ENCODE data around the gene MIOS. TPM values are rescaled to one million over a fixed set of nuclear protein-coding genes. Genes with fewer than 3 reads are reported as not detected.

Gene MIOS
- total and polyA plus RNA-seq, 2 of the 8 experiments (the other 6 are each of a cell fraction or from before 2014, with no cell fraction given): 15.5 to 50.7 TPM

DNA sequence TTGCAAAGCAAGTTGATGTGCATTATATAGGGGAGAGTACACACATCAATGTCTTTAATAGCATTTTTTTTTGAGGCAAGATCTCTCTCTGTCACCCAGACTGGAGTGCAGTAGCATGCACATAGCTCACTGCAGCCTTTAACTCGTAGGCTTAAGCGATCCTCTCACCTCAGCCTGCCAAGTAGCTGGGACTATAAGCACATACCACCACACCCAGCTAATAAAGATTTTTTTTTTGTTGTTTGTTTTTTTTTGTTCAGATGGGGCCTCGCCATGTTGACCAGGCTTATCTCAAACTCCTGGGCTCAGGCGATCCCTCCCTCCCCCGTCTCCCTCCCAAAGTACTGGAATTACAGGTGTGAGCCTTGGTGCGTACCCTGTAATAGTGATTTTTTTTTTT lies 75.4 kb downstream of the MIOS start:
- H3K23me2 ChIP-seq (ENCODE audit: low read depth, low read length): peaks cover 6% of the 10 kb centered on the region; the same call in 1 of the 2 replicates
- H3K79me1 ChIP-seq (ENCODE audit: low read depth, low read length): peaks cover 3% of the 10 kb centered on the region
- H2BK5ac ChIP-seq (ENCODE audit: low read depth, low read length): no peak overlapping the region
- no peak overlapping the region for H4K91ac ChIP-seq (replicated peaks; ENCODE audit: insufficient read length, low read length)
- peak overlapping the region; percentile 88 to 92; a peak in 3 of 4 replicates for H3K4me2 ChIP-seq (ENCODE audit: insufficient read depth in 1 of 2, low read depth in 2 of 2, low read length in 2 of 2)
- H3K36me3 ChIP-seq (ENCODE audit: control insufficient read depth in 2 of 4, insufficient read depth in 4 of 4, low read length in 3 of 4): peaks cover 0 to 8% (median 0%) of the 10 kb centered on the region in 4 experiments; a peak in 2 of 8 replicates
- H3K4ac ChIP-seq (replicated peaks; ENCODE audit: insufficient read length, low read depth, low read length): no peak overlapping the region
- no peak overlapping the region for H3K27ac ChIP-seq (ENCODE audit: low read depth, low read length)
- no peak overlapping the region for H4K8ac ChIP-seq (ENCODE audit: extremely low read depth, insufficient read depth, low read length)
- H2AFZ ChIP-seq (ENCODE audit: low read length): no peak overlapping the region
- H3K4me1 ChIP-seq (replicated peaks in 1 of 4; ENCODE audit: control insufficient read depth in 3 of 4, insufficient read depth in 4 of 4, low read length in 3 of 4): peaks cover 0 to 5% (median 3%) of the 10 kb centered on the region in 4 experiments; a peak in 3 of 7 replicates
- H2BK120ac ChIP-seq (replicated peaks; ENCODE audit: low read depth, low read length): no peak overlapping the region
- 80% methylated on average over 6 of the region's 6 CpGs; no CpG with 5 or more reads in 1 of the 2 experiments for WGBS, 2 experiments (ENCODE audit: extremely low coverage in 1 of 2, insufficient coverage in 1 of 2, insufficient read length in 1 of 2, insufficient replicate concordance in 2 of 2, low coverage in 1 of 2, low lambda C conversion rate in 2 of 2, missing lambda C conversion rate in 1 of 2)
- peak overlapping the region in 1 of 4 experiments; percentile 86; a peak in 2 of 8 replicates for H3K4me3 ChIP-seq (ENCODE audit: extremely low read depth in 1 of 4, insufficient read depth in 2 of 4, low read depth in 3 of 4, low read length in 4 of 4)
- no peak overlapping the region for H2AK5ac ChIP-seq (ENCODE audit: low read depth, low read length)
- H3K18ac ChIP-seq (ENCODE audit: extremely low read depth, low read length): no peak overlapping the region
- H2BK12ac ChIP-seq (ENCODE audit: low read depth, low read length): no peak overlapping the region
- no peak overlapping the region for H3K14ac ChIP-seq (ENCODE audit: insufficient read length)
- no peak overlapping the region; a peak in 1 of 7 replicates for H3K9ac ChIP-seq (replicated peaks in 1 of 4; ENCODE audit: extremely low read depth in 1 of 4, low read depth in 3 of 4, low read length in 3 of 4)
- H3K23ac ChIP-seq (ENCODE audit: insufficient read length): no peak overlapping the region
- no peak for FAIRE-seq
- no peaks in the 10 kb centered on the region for H4K20me1 ChIP-seq (replicated peaks in 1 of 2; ENCODE audit: control insufficient read depth in 1 of 2, insufficient read depth in 2 of 2, low read length in 2 of 2)
- H2BK15ac ChIP-seq (ENCODE audit: low read length): no peak overlapping the region
- H3K27me3 ChIP-seq (replicated peaks in 1 of 4; ENCODE audit: control insufficient read depth in 3 of 4, extremely low read depth in 1 of 4, insufficient read depth in 3 of 4, low read length in 3 of 4): no peaks in the 10 kb centered on the region
- H3K9me3 ChIP-seq (ENCODE audit: insufficient read depth in 2 of 2, low read depth in 1 of 2, low read length in 1 of 2): no peaks in the 10 kb centered on the region
- no peak for DNase-seq (ENCODE audit: low read depth in 1 of 2, low spot score in 2 of 2)
- CTCF ChIA-PET (ENCODE audit: partially characterized antibody): interaction anchor here (0.6 to 4.3 kb wide), 11 partner anchors 8 to 634 kb away, joined by 3 to 12 read pairs (median 4); no protein-coding TSS in a partner anchor
- H3K56ac ChIP-seq (replicated peaks; ENCODE audit: insufficient read length, low read depth, low read length): no peak overlapping the region
- H2BK20ac ChIP-seq (ENCODE audit: low read length): no peak overlapping the region
- H4K5ac ChIP-seq (ENCODE audit: insufficient read length, low read depth, low read length): no peak overlapping the region
- TF ChIP-seq SUZ12 (IDR thresholded peaks at IDR 0.05; ENCODE audit: low read length): no peak
- no peak for TF ChIP-seq TAF1 (IDR thresholded peaks at IDR 0.05; ENCODE audit: low read depth, low read length)
- no peak for TF ChIP-seq NRF1 (IDR thresholded peaks at IDR 0.05; ENCODE audit: low read depth, low read length)
- H3K79me2 ChIP-seq (ENCODE audit: control insufficient read depth in 1 of 2, insufficient read depth in 2 of 2, low read length in 2 of 2): peaks cover 0 to 37% of the 10 kb centered on the region in 2 experiments; a peak in 2 of 4 replicates
- POLR2A ChIA-PET (ENCODE audit: partially characterized antibody): interaction anchor here (0.9 to 1.0 kb wide), 2 partner anchors 10 to 27 kb away, joined by 4 to 7 read pairs; no protein-coding TSS in a partner anchor

Measured in H1 (cell line).